ENCODE data around the gene TM4SF18.
A peak's percentile ranks its signal among the peaks of the same experiment; 100 is the strongest.

TM4SF18 gene

DNA sequence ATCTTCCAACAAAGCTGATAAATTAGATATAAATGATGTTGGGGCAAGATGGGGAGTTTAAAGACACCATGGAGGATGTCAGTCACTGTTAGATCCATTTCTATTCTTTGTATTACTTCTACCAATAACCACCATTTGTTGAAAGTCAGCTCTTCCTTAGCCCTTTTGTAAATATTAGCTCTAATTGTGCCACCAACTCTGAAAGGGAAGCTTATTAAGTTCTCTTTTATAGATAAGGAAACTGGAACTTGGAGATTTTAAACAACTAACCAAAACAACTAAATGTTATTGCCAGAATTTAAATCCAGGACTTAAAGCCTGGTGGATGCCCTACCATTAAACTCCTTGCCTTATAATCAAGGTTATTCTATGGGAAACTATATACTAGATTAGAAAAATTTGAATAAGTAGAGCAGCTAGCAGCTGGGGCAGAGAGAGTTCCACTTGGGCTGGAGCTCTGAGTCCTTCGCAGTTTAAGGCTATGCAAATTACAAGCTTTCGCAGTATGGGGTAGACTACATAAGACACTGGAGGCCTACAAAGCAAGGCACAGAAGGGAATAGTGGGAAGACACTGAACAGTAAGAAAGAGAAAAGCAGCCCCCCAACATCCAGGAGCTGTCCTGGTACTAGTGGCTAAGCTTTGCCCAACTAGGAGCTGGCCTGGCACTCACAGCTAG, 52.6 kb downstream of the TM4SF18 start:
- DNase-seq (ENCODE audit: low spot score): no peak
- TF ChIP-seq, protein P1, sequence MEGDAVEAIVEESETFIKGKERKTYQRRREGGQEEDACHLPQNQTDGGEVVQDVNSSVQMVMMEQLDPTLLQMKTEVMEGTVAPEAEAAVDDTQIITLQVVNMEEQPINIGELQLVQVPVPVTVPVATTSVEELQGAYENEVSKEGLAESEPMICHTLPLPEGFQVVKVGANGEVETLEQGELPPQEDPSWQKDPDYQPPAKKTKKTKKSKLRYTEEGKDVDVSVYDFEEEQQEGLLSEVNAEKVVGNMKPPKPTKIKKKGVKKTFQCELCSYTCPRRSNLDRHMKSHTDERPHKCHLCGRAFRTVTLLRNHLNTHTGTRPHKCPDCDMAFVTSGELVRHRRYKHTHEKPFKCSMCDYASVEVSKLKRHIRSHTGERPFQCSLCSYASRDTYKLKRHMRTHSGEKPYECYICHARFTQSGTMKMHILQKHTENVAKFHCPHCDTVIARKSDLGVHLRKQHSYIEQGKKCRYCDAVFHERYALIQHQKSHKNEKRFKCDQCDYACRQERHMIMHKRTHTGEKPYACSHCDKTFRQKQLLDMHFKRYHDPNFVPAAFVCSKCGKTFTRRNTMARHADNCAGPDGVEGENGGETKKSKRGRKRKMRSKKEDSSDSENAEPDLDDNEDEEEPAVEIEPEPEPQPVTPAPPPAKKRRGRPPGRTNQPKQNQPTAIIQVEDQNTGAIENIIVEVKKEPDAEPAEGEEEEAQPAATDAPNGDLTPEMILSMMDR (IDR thresholded peaks at IDR 0.05; ENCODE audit: borderline replicate concordance, control extremely low read depth, extremely low read depth, insufficient read depth, missing control alignments): no peak
- in situ Hi-C loops (cut with MboI; ENCODE audit: low sequenced_read_pairs, unreplicated experiment): no loop called here

DNA sequence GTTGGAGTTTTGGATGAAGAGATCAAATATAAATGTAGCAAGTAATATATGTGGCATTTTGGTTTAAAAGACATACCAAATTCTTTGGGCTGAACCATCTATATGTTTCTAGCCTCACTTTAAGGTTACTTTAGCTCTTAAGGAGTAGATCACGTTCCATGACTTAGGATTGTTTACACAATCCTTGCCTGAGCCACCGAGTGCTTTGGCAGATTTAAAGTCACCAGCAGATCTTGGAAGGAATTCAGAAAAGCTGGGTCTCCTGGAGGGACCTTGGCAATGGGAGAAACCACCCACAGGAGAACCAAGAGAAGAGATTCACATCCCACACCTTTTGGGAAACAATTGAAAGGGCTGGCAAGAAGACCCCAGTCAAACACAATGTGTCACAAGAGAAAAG, 54.5 kb downstream of the TM4SF18 start:
- TF ChIP-seq, protein P1 (IDR thresholded peaks at IDR 0.05; ENCODE audit: borderline replicate concordance, control extremely low read depth, extremely low read depth, insufficient read depth, missing control alignments): no peak
- DNase-seq (ENCODE audit: low spot score): no peak
- in situ Hi-C loops (cut with MboI; ENCODE audit: low sequenced_read_pairs, unreplicated experiment): loop anchor here (5.0 to 10.0 kb wide), 2 partner anchors 162 to 324 kb away; no protein-coding TSS in a partner anchor

DNA sequence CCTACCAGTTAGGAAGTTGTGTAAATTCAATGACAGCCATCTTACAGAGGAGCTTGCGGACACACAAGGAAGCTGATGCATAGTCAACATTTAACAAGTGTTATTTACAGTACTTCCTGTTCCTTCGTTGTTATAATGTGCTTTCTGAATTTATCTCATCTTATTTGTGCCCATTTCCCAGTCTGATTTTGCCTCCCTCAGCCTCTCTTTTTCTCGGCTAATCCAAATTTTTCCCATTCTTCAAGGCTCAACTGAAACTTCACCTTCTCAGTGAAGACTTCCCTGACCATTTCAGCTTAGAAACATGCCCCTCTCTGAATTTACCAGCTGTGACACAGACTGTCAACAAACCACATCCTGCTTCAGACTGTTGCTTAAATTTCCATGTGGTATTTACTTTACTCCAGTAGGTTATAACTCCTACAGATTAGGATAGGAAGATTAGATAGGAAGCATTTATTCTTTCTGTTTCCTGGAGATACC, 56.1 kb downstream of the TM4SF18 start:
- TF ChIP-seq, protein P1 (IDR thresholded peaks at IDR 0.05; ENCODE audit: borderline replicate concordance, control extremely low read depth, extremely low read depth, insufficient read depth, missing control alignments): no peak
- in situ Hi-C loops (cut with MboI; ENCODE audit: low sequenced_read_pairs, unreplicated experiment): loop anchor here (5.0 to 10.0 kb wide), 2 partner anchors 160 to 323 kb away; no protein-coding TSS in a partner anchor
- DNase-seq (ENCODE audit: low spot score): no peak

DNA sequence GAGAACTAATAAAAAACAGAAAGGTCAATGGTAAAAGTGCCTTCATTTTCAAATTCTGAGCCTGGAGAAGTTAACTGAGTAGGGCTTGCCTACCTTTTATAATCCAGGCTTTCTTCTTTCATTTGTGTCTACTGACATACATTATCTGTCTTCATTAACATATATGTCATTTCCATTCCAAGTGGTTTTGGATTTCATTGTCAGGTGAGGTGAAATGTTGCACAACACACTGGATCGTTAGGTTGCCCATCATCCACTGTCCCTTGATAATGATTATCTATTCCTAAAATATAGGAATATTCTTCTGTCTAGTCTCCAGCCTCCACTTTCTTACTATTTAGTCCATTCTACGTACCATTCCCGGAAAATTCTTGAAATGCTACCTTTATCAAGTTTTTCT, 56.8 kb downstream of the TM4SF18 start:
- no peak for DNase-seq (ENCODE audit: low spot score)
- TF ChIP-seq, protein P1 (IDR thresholded peaks at IDR 0.05; ENCODE audit: borderline replicate concordance, control extremely low read depth, extremely low read depth, insufficient read depth, missing control alignments): no peak
- in situ Hi-C loops (cut with MboI; ENCODE audit: low sequenced_read_pairs, unreplicated experiment): loop anchor here (5.0 to 10.0 kb wide), 2 partner anchors 159 to 322 kb away; no protein-coding TSS in a partner anchor

DNA sequence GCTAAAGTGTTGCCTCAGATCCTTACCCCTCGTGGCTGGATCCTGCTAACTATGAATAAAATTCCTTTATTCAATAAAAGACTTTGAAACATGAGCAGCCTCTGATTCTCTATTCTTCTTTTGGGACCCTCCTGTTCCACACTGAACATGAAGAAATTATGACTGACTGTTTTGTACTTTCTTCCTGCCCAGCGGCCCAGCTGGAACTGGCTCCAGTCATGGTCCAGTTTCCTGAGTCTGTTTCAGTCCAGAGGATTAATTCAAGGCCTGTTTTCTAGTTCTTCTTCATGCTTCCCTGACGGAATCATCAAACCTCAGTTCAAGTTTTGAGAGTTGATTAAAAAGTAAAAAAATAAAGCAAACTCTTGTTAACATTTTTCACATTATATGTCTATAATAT, 59.2 kb downstream of the TM4SF18 start:
- DNase-seq (ENCODE audit: low spot score): no peak
- TF ChIP-seq, protein P1 (IDR thresholded peaks at IDR 0.05; ENCODE audit: borderline replicate concordance, control extremely low read depth, extremely low read depth, insufficient read depth, missing control alignments): no peak
- in situ Hi-C loops (cut with MboI; ENCODE audit: low sequenced_read_pairs, unreplicated experiment): loop anchor here (10.0 to 25.0 kb wide), 2 partner anchors 319 to 412 kb away; partner anchors contain the start of gene CPA3

DNA sequence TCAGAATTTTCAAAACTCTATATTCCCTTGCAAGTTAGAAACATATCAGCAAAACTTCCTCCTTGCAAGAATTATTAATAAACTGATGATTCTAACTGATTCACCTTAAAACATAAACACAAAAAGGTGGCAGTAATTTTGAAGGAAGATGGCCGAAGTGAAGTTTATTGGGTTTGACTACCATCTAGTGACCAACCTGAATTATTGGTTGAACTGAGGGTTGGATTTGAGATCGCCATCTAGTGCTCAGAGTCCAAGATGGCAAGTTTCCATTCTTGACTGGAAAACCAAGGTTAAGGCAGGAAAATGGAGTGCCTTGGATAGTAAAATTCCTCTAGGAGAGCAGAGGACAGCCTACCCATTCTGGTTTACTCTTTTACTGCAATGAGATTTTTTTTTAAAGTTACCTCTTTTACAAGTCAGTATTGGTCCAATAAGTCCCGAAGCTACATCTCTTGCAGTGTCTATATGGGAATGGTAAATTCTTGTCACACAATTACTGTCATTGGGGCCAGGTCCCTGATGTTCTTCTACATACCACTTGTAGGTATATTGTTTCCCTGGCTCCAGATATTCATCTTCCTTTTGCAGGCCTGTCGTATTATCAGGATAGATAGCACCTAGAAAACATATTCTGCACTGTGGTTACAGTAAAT, 60.2 kb downstream of the TM4SF18 start:
- TF ChIP-seq, protein P1 (IDR thresholded peaks at IDR 0.05; ENCODE audit: borderline replicate concordance, control extremely low read depth, extremely low read depth, insufficient read depth, missing control alignments): peak; percentile 87
- peak; percentile 44 for DNase-seq (ENCODE audit: low spot score)
- in situ Hi-C loops (cut with MboI; ENCODE audit: low sequenced_read_pairs, unreplicated experiment): loop anchor here (10.0 to 25.0 kb wide), 2 partner anchors 318 to 411 kb away; partner anchors contain the start of gene CPA3
